ENCODE measurements around the gene ZNF143. TPM values are rescaled to one million over a fixed set of nuclear protein-coding genes. Genes with fewer than 3 reads are reported as not detected.
"Not testable (repeated sequence)": the region's sequence is repeated elsewhere in the genome, so short reads cannot be mapped to it uniquely, and the experiment has no call there.

The ZNF143 gene
- total and polyA plus RNA-seq, 12 donors: 6.1 to 28.8 (median 17.6) TPM

- no peaks in the 10 kb centered on the region for H3K27me3 ChIP-seq
- H3K36me3 ChIP-seq: peaks cover 0 to 59% (median 19%) of the 10 kb centered on the region in 9 donors
- DNase-seq: no peak
- no peak overlapping the region for H3K4me3 ChIP-seq
- no peak overlapping the region for H3K27ac ChIP-seq
- 96 to 98% methylated on average over 9 of the region's 9 CpGs for WGBS, 2 donors
- no peak for ATAC-seq
- H3K9me3 ChIP-seq: peaks cover 0 to 22% (median 12%) of the 10 kb centered on the region in 11 donors
- TF ChIP-seq CTCF (IDR thresholded peaks at IDR 0.05): no peak
- intact Hi-C loops (cut with DNase I): no loop called here
- H3K4me1 ChIP-seq: no peaks in the 10 kb centered on the region
Observed at GRCh38 chr11:9448576-9449352, 12.0 kb upstream of the ZNF143 start.

- intact Hi-C loops (cut with DNase I); DNase-seq; H3K27me3 ChIP-seq; H3K4me1 ChIP-seq; H3K4me3 ChIP-seq; H3K27ac ChIP-seq; ATAC-seq: not testable (repeated sequence)
- H3K9me3 ChIP-seq: peaks cover 0 to 22% (median 12%) of the 10 kb centered on the region in 11 donors
- peaks cover 0 to 27% (median 0%) of the 10 kb centered on the region in 9 donors for H3K36me3 ChIP-seq
- WGBS, 2 donors: 77 to 79% methylated on average over 7 of the region's 7 CpGs
Observed at GRCh38 chr11:9452023-9452422, 8.8 kb upstream of the ZNF143 start.

- intact Hi-C loops (cut with DNase I): no loop called here
- H3K27ac ChIP-seq: no peak overlapping the region
- peaks cover 0 to 7% (median 5%) of the 10 kb centered on the region in 9 donors for H3K4me1 ChIP-seq
- WGBS, 2 donors: 95 to 98% methylated on average over 5 of the region's 5 CpGs
- no peak for DNase-seq
- TF ChIP-seq CTCF (IDR thresholded peaks at IDR 0.05): no peak
- no peaks in the 10 kb centered on the region for H3K36me3 ChIP-seq
- H3K9me3 ChIP-seq: peaks cover 0 to 22% (median 12%) of the 10 kb centered on the region in 11 donors
- H3K4me3 ChIP-seq: no peak overlapping the region
- H3K27me3 ChIP-seq: no peaks in the 10 kb centered on the region
- ATAC-seq: no peak
Observed at GRCh38 chr11:9455722-9456121, 5.1 kb upstream of the ZNF143 start.

DNA sequence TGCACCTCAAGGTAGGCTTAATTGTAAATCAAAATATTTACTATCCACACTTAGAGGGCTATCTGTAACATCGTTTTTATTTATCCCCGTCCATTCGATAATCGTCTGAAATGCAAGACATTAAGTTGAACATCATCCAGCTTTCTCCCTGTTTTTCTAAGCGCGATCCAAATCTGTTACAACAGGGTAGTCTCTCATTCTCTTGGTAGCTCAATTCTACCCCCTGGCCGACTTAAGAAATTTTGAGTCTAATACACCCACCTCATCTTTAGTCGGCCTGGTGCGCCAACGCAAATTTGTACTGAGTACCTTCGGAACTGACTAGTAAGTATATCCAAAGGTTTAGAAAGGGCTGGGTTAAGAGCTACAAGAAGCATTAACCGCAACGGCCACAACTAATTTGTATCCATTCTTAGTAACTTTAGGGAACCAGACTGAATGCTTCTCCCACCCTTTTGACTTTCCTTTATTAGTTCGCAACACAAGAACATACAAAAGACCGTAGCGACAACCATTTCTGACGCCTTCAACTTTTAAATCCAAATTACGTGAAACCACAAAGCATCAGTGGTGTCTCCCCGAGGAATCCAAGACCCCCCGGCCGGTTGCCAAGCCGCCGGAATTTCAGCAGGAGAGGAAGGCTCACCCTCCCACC is 1.0 kb upstream of the ZNF143 start:
- H3K4me1 ChIP-seq: peaks cover 3 to 29% (median 21%) of the 10 kb centered on the region in 9 donors
- no peaks in the 10 kb centered on the region for H3K9me3 ChIP-seq
- no peak for TF ChIP-seq CTCF (IDR thresholded peaks at IDR 0.05)
- peak overlapping the region; percentile 67 to 99 (median 80) for H3K4me3 ChIP-seq
- 1 to 2% methylated on average over 23 of the region's 23 CpGs for WGBS, 2 donors
- DNase-seq (no peak), ATAC-seq (no peak)
- intact Hi-C loops (cut with DNase I): loop anchor here in 5 of 10 donors (2.0 to 5.0 kb wide), 5 partner anchors 75 to 153 kb away; partner anchors contain the start of genes IPO7 (in 1 of the 5), TMEM41B (in 1 of the 5) and WEE1 (in 1 of the 5)
- H3K27me3 ChIP-seq: no peaks in the 10 kb centered on the region
- no peaks in the 10 kb centered on the region for H3K36me3 ChIP-seq
- peak overlapping the region; percentile 96 to 100 (median 98) for H3K27ac ChIP-seq

All from heart right ventricle (tissue), 16 donors.